Stimulated activated naive CD8-positive, alpha-beta T cell treated with anti-CD3 and anti-CD28 coated beads, Interleukin-15, amount 100 ng/mL, for 72 hours (primary cell): Measurements from ENCODE around the gene XPC.

ENCODE experiments used
- ATAC-seq: fragments of 150-1000 bp; cut with Tn5 transposase; 2 replicates; pipeline ENCODE4 v1.10.0; 2021; ENCODE audit warnings: mild to moderate bottlenecking, moderate library complexity
- DNase-seq, 2 donors: peaks; one replicate each; pipeline ENCODE4 v3.0.0; 2021 to 2022
- H3K27ac Mint-ChIP-seq, 2 donors: one replicate each; pipeline ENCODE4 v1.8.0; 2022; ENCODE audit warnings: mild to moderate bottlenecking in 2 of 2, mixed read lengths in 2 of 2, moderate library complexity in 2 of 2
- H3K27me3 Mint-ChIP-seq: one replicate; pipeline ENCODE4 v1.8.0; 2022; ENCODE audit warnings: mixed read lengths
- H3K4me1 Mint-ChIP-seq: one replicate; pipeline ENCODE4 v1.8.0; 2022; ENCODE audit warnings: mild to moderate bottlenecking, mixed read lengths
- H3K4me3 Mint-ChIP-seq, 2 donors: one replicate each; pipeline ENCODE4 v1.8.0; 2022; ENCODE audit warnings: mild to moderate bottlenecking in 2 of 2, mixed read lengths in 2 of 2, moderate library complexity in 1 of 2
- H3K9me3 Mint-ChIP-seq, 2 donors: one replicate each; pipeline ENCODE4 v1.8.0; 2022; ENCODE audit warnings: mixed read lengths in 2 of 2

The XPC gene

GRCh38 chr3:14148041-14148985 lies 30.1 kb downstream of the XPC start:
- Mint-ChIP-seq H3K4me1 (peaks cover 25% of the 10 kb centered on the region), H3K27me3 (no peaks in the 10 kb centered on the region), H3K4me3 (no peak overlapping the region), H3K9me3 (no peaks in the 10 kb centered on the region), H3K27ac (peak overlapping the region; percentile 54 to 69)
- ATAC-seq (no peak), DNase-seq (no peak)

GRCh38 chr3:14147617-14148016 lies 30.8 kb downstream of the XPC start:
- H3K27ac Mint-ChIP-seq, result peak overlapping the region; percentile 54 to 69
- no peaks in the 10 kb centered on the region for H3K27me3 Mint-ChIP-seq
- DNase-seq (no peak), ATAC-seq (no peak)
- peaks cover 31% of the 10 kb centered on the region for H3K4me1 Mint-ChIP-seq
- no peaks in the 10 kb centered on the region for H3K9me3 Mint-ChIP-seq
- no peak overlapping the region for H3K4me3 Mint-ChIP-seq

DNA sequence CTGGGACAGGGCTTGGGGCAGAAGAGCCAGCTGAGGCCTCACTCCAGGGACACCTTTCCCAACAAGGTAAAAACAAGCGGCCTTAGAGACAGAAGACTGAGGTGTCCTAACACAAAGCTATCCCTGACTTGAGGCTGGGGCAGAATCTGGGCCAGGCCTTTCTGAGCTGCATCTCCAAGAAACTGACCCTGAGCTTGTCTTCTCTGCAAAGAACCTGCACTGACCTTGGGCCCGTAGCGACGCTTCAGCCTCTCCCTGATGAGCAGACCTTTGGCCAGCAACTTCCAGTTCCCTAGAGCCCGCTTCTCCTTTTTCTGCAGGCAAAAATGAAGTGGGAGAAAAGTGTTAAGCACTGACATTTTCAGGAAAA lies 31.4 kb downstream of the XPC start:
- Mint-ChIP-seq H3K27me3 (no peaks in the 10 kb centered on the region), H3K9me3 (no peaks in the 10 kb centered on the region), H3K4me1 (peaks cover 37% of the 10 kb centered on the region), H3K27ac (no peak overlapping the region), H3K4me3 (no peak overlapping the region)
- ATAC-seq (no peak), DNase-seq (no peak)

DNA sequence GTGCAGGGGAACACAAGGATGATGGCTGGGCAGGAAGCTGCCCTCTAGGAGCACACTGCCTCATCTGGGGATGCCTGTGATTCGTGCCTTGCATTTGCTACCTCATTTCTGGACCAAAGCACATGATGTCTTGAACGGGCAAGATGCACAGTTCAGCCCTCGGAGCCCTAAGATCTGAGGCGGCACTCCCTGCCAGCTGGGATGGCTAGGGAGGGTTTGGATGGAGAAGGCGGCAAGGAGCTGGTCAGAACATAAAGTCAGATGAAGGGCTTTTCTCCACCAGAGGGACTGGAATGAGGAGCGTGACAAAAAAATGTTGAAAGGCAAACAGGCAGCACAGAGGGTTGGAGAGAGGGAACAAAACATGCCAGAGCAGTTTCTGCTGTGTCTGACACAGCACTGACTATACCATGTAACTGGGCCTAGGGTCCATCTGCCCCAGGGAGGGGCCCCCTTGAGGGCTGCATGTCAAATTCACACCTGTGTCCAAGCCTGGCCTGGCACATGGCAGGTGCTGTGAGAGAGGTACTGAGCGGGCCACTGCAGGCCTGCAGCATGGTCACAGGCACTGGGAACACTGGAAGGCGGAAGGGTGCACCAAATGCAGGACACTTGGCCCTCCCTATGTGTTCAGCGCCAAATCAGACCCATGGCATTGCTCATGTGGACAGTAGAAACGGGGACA lies 31.9 kb downstream of the XPC start:
- ATAC-seq (no peak), DNase-seq (no peak)
- Mint-ChIP-seq H3K27me3 (no peaks in the 10 kb centered on the region), H3K4me3 (no peak overlapping the region), H3K9me3 (no peaks in the 10 kb centered on the region), H3K27ac (peak overlapping the region in 1 of 2 donors; percentile 41), H3K4me1 (peaks cover 42% of the 10 kb centered on the region)

DNA sequence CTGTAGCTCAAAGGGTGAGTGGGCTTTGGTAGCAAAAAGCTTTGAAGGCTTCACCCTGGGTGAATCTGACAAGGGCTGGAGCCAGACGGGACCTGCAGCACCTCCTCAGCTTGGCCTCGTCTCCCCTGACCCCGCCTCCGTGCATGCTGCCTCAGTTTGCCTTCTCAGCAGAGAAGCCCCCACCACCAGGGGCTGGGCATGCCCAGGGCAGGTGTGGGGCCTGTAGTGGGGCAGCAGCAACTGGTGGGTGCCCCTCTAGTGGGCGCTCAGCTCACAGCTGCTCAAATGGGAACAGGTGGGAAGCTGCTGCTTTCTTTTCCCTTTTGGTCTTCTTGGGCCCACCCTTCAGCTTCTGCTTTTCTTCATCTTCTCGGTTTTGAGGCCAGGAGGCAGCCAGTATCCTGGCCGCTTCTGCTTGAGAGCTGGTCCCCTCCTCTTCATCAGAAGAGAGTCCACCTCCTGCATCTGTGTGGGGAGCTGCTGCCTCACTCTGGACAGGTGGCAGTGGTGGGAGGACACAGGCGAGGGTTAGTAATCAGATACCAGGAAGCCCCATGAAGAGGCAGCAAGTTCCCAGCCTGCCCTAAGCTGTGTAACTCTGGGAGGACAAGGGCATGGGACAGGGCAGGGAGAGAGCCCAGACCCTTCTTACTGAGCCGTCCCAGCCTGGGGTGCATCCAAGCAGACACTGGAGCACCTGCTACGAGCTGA lies 32.6 kb downstream of the XPC start:
- peak overlapping the region; percentile 82 to 98 for H3K27ac Mint-ChIP-seq
- ATAC-seq (no peak), DNase-seq (no peak)
- no peaks in the 10 kb centered on the region for H3K9me3 Mint-ChIP-seq
- H3K4me1 Mint-ChIP-seq, result peaks cover 48% of the 10 kb centered on the region
- H3K4me3 Mint-ChIP-seq, result no peak overlapping the region
- H3K27me3 Mint-ChIP-seq, result no peaks in the 10 kb centered on the region

- no peaks in the 10 kb centered on the region for H3K27me3 Mint-ChIP-seq
- DNase-seq, result no peak
- H3K27ac Mint-ChIP-seq, result peak overlapping the region; percentile 82 to 98
- ATAC-seq, result no peak
- no peaks in the 10 kb centered on the region for H3K9me3 Mint-ChIP-seq
- H3K4me3 Mint-ChIP-seq, result no peak overlapping the region
- H3K4me1 Mint-ChIP-seq, result peaks cover 48% of the 10 kb centered on the region
Measured at GRCh38 chr3:14145236-14145635, 33.2 kb downstream of the XPC start.

DNA sequence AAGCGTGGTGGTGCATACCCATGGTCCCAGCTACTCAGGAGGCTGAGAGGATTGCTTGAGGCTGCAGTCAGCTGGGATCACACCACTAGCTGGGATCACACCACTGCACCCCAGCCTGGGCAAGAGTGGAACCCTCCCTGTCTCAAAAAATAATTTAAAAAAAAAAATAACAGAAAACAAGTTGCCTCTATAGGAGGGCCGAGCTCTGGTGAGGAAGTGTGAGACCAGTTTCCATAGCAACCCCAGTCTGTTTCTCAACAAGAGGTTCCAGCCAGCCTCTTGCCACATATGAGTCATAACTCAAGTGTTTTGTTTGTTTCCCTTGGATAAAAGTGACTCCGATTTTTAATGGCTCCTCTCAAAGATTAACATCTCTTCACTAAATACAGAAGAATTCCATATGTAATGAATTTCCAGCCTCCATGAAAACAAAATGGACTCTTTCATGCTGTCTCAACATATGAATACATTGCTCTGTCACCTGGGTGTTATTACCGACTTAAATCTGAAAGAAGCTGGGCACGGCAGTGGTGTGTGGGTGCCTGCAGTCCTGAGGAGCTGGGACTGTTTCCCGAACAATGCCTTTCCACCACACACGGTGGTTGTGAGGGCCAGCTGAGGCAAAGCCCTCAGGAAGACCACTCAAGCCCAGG lies 33.9 kb downstream of the XPC start:
- no peaks in the 10 kb centered on the region for H3K27me3 Mint-ChIP-seq
- peak overlapping the region; percentile 71 to 72 for H3K4me3 Mint-ChIP-seq
- ATAC-seq, result peak; percentile 89
- peak overlapping the region; percentile 97 to 98 for H3K27ac Mint-ChIP-seq
- H3K4me1 Mint-ChIP-seq, result peaks cover 48% of the 10 kb centered on the region
- no peaks in the 10 kb centered on the region for H3K9me3 Mint-ChIP-seq
- DNase-seq, result peak; percentile 55 to 76

GRCh38 chr3:14143271-14144225 lies 34.9 kb downstream of the XPC start:
- no peak overlapping the region for H3K4me3 Mint-ChIP-seq
- peaks cover 48% of the 10 kb centered on the region for H3K4me1 Mint-ChIP-seq
- DNase-seq, result no peak
- H3K27me3 Mint-ChIP-seq, result no peaks in the 10 kb centered on the region
- no peaks in the 10 kb centered on the region for H3K9me3 Mint-ChIP-seq
- ATAC-seq, result peak; percentile 5
- H3K27ac Mint-ChIP-seq, result peak overlapping the region; percentile 97 to 98

DNA sequence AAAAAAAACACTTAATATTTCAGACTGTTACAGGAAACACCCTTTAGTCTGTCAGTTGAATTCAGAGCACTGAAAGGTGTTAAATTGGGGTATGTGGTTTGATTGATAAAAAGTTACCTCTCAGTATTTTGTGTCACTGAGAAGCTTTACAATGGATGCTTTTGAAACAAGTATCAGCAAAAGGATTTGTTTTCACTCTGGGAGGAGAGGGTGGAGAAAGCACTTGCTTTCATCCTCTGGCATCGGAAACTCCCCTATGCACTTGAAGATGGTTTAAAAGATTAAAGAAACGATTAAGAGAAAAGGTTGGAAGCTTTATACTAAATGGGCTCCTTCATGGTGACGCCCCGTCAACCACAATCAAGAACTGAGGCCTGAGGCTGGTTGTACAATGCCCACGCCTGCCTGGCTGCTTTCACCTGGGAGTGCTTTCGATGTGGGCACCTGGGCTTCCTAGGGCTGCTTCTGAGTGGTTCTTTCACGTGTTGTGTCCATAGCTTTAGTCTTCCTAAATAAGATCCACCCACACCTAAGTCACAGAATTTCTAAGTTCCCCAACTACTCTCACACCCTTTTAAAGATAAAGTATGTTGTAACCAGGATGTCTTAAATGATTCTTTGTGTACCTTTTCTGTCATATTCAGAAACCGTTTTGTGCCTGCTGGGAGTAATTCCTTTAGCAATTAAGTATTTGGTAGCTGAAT lies 35.7 kb downstream of the XPC start:
- H3K4me3 Mint-ChIP-seq, result peak overlapping the region; percentile 38 to 40
- H3K4me1 Mint-ChIP-seq, result peaks cover 48% of the 10 kb centered on the region
- peak overlapping the region; percentile 86 to 87 for H3K27ac Mint-ChIP-seq
- no peaks in the 10 kb centered on the region for H3K9me3 Mint-ChIP-seq
- DNase-seq (peak in 1 of 2 donors; percentile 43), ATAC-seq (peak; percentile 33)
- no peaks in the 10 kb centered on the region for H3K27me3 Mint-ChIP-seq

GRCh38 chr3:14141602-14142341 lies 36.6 kb downstream of the XPC start:
- ATAC-seq (no peak), DNase-seq (no peak)
- Mint-ChIP-seq H3K9me3 (no peaks in the 10 kb centered on the region), H3K4me3 (no peak overlapping the region), H3K27me3 (no peaks in the 10 kb centered on the region), H3K4me1 (peaks cover 48% of the 10 kb centered on the region), H3K27ac (peak overlapping the region; percentile 69 to 87)

- Mint-ChIP-seq H3K4me3 (no peak overlapping the region), H3K27ac (peak overlapping the region in 1 of 2 donors; percentile 77), H3K9me3 (no peaks in the 10 kb centered on the region), H3K4me1 (peaks cover 46% of the 10 kb centered on the region), H3K27me3 (no peaks in the 10 kb centered on the region)
- no peak for ATAC-seq
- DNase-seq, result no peak
Measured at GRCh38 chr3:14141144-14141543, 37.3 kb downstream of the XPC start.

DNA sequence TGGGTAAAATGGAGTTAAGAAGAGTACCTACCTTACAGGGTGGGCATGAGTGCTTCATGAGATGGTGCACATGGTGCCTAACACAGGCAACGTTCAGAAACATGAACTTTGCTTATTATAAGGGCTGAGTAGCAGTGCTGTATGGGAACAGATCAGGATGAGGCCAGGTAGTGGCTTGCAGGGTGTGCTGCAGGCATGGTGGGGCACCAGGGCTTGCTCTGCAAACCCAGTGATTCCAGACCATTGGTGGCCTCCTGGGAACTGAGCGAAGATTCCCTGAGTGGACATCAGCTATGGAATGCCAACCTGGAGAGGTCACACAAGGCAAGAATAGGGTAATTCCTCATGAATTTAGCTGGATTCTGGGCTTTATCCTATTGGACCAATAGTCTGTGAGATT lies 37.7 kb downstream of the XPC start:
- H3K4me1 Mint-ChIP-seq, result peaks cover 41% of the 10 kb centered on the region
- ATAC-seq (no peak), DNase-seq (no peak)
- H3K27ac Mint-ChIP-seq, result no peak overlapping the region
- H3K9me3 Mint-ChIP-seq, result no peaks in the 10 kb centered on the region
- no peak overlapping the region for H3K4me3 Mint-ChIP-seq
- H3K27me3 Mint-ChIP-seq, result no peaks in the 10 kb centered on the region

- peaks cover 33% of the 10 kb centered on the region for H3K4me1 Mint-ChIP-seq
- H3K27me3 Mint-ChIP-seq, result no peaks in the 10 kb centered on the region
- no peak for ATAC-seq
- H3K4me3 Mint-ChIP-seq, result no peak overlapping the region
- H3K27ac Mint-ChIP-seq, result peak overlapping the region; percentile 55 to 63
- no peak for DNase-seq
- H3K9me3 Mint-ChIP-seq, result no peaks in the 10 kb centered on the region
Measured at GRCh38 chr3:14139771-14140170, 38.6 kb downstream of the XPC start.
